Activated T-cell treated with anti-CD3 and anti-CD28 coated beads, Interleukin-2, amount 50 U/mL, for 24 hours (primary cell): ENCODE results near the gene TRIM59.
A peak's percentile ranks its signal among the peaks of the same experiment; 100 is the strongest.

Experiments
- DNase-seq: peaks from one replicate; pipeline ENCODE4 v3.0.0-alpha.2; 2020
- H3K27ac Mint-ChIP-seq: 2 replicates; pipeline ENCODE4 v1.8.0; 2020; ENCODE audit warnings: mild to moderate bottlenecking, mixed read lengths
- H3K27me3 Mint-ChIP-seq: 2 replicates; pipeline ENCODE4 v1.8.0; 2020; ENCODE audit warnings: mixed read lengths
- H3K36me3 Mint-ChIP-seq: 2 replicates; pipeline ENCODE4 v1.8.0; 2020; ENCODE audit warnings: low read depth, mixed read lengths
- H3K4me1 Mint-ChIP-seq: 2 replicates; pipeline ENCODE4 v1.8.0; 2020; ENCODE audit warnings: low read depth, mixed read lengths
- H3K4me3 Mint-ChIP-seq: 2 replicates; pipeline ENCODE4 v1.8.0; 2020; ENCODE audit warnings: mild to moderate bottlenecking, moderate library complexity, mixed read lengths
- H3K9me3 Mint-ChIP-seq: 2 replicates; pipeline ENCODE4 v1.8.0; 2020; ENCODE audit warnings: mixed read lengths

TRIM59 gene

DNA sequence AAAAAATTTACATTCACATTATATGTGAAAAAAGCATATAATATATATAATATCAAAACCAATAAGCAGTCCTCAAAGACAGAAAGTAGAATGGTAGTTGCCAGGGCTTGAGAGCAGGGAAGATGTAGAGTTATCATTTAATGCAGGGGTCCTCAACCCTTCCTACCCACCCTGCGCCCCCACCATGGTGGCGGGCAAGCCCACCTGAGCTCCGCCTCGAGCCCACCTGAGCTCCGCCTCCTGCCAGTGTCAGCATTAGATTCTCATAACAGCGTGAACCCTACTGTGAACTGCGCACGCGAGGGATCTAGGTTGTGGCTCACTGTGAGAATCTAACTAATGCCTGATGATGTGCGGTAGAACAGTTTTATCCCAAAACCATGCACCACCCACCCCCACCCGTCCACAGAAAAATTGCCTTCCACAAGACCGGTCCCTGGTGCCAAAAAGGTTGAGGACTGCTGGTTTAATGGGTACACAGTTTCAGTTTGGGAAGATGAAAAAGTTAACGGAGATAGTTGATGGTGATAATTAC, 3.0 kb downstream of the TRIM59 start:
- H3K27ac Mint-ChIP-seq: no peak overlapping the region
- peaks cover 4% of the 10 kb centered on the region for H3K9me3 Mint-ChIP-seq
- H3K4me1 Mint-ChIP-seq: peaks cover 52% of the 10 kb centered on the region
- DNase-seq: no peak
- H3K36me3 Mint-ChIP-seq: peaks cover 69% of the 10 kb centered on the region
- no peak overlapping the region for H3K4me3 Mint-ChIP-seq
- no peaks in the 10 kb centered on the region for H3K27me3 Mint-ChIP-seq

DNA sequence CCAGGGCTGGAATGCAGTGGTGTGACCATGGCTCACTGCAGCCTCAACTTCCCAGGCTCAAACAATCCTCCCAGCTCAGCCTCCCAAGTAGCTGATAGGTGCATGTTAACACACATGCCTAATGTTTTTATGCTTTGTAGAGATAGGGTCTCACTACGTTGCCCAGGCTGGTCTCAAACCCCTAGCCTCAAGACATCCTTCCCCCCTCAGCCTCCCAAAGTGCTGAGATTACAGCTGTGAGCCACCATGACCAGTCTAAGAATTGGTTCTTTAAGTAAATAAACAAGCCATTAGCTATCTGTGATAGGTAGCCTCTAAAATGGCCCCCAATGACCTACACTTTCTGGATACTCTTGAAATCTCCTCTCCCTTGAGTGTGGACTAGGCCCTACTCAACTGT, 3.7 kb downstream of the TRIM59 start:
- Mint-ChIP-seq H3K36me3 (peaks cover 74% of the 10 kb centered on the region), H3K4me3 (no peak overlapping the region), H3K27me3 (no peaks in the 10 kb centered on the region), H3K9me3 (peaks cover 4% of the 10 kb centered on the region), H3K27ac (no peak overlapping the region), H3K4me1 (peaks cover 54% of the 10 kb centered on the region)
- DNase-seq: no peak

DNA sequence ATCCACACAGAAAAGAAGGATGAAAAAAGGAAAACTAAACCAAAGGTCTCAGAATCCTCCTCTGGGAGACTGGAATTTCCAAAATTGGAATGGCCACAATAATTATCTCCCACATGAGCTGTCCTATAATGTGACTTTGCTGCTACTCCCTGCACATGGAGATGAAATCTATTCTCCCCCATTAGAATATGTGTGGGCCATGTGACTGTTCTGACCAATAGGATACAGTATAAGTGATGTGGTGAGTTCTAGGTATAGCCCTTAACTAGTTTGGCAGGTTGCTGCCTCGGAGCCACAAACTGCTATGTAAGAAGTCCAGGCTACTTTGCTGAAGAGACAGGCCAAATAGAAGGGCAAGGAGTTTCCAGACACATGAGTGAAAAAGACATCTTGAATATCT, 5.2 kb downstream of the TRIM59 start:
- Mint-ChIP-seq H3K27ac (no peak overlapping the region), H3K27me3 (no peaks in the 10 kb centered on the region), H3K4me3 (no peak overlapping the region), H3K36me3 (peaks cover 87% of the 10 kb centered on the region), H3K9me3 (no peaks in the 10 kb centered on the region), H3K4me1 (peaks cover 52% of the 10 kb centered on the region)
- DNase-seq: no peak

DNA sequence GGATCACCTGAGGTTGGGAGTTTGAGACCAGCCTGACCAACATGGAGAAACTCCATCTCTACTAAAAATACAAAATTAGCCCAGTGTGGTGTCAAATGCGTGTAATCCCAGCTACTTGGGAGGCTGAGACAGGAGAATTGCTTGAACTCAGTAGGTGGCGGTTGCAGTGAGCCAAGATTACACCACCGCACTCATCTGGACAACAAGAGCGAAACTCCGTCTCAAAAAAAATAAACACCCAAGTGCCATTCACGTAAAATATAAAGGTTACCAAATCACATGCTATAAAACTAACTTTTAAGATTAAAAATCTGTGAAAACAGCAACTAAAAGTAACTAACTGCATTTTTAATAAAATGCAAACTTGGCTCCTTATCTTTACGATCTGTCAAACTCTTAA, 8.9 kb downstream of the TRIM59 start:
- DNase-seq: no peak
- Mint-ChIP-seq H3K36me3 (peaks cover 90% of the 10 kb centered on the region), H3K27me3 (no peaks in the 10 kb centered on the region), H3K4me1 (peaks cover 54% of the 10 kb centered on the region), H3K4me3 (no peak overlapping the region), H3K9me3 (no peaks in the 10 kb centered on the region), H3K27ac (peak overlapping the region; percentile 48)

DNA sequence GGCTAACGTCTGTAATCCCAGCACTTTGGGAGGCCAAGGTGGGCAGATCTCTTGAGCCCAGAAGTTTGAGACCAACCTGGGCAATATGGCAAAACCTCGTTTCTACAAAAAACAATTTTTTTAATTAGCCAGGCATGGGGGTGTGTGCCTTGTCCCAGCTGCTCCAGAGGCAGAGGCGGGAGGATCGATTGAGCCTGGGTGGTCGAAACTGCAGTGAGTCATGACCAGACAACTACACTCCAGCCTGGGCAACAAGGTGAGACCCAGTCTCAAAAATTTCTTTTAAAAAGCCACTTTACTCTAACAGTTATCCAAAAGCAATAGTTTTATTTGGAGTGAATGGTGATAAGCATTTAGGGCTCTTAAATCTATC, 12.5 kb downstream of the TRIM59 start:
- Mint-ChIP-seq H3K4me3 (no peak overlapping the region), H3K9me3 (no peaks in the 10 kb centered on the region), H3K27ac (peak overlapping the region; percentile 41), H3K36me3 (peaks cover 93% of the 10 kb centered on the region), H3K4me1 (peaks cover 47% of the 10 kb centered on the region), H3K27me3 (no peaks in the 10 kb centered on the region)
- no peak for DNase-seq

DNA sequence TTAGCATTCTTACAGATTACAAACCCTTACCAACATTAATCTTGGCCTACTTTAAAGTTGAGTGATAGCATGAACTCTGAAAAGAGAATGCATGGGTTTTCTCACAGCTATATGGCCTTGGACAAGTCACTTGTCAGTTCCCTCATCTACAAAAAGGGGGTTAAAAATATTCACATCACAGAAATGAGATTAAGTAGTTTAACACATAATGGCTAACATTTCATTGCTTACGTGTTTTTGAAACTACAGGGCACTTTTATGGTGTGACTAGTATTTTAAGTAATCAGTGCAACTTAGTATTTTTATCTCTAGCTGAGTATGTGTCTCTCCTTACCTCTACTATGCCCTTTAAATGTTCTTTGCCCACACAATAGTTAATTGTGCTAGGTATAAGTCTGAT, 13.8 kb downstream of the TRIM59 start:
- H3K27me3 Mint-ChIP-seq: no peaks in the 10 kb centered on the region
- H3K4me1 Mint-ChIP-seq: peaks cover 40% of the 10 kb centered on the region
- no peak for DNase-seq
- no peak overlapping the region for H3K4me3 Mint-ChIP-seq
- peaks cover 96% of the 10 kb centered on the region for H3K36me3 Mint-ChIP-seq
- H3K27ac Mint-ChIP-seq: peak overlapping the region; percentile 52
- no peaks in the 10 kb centered on the region for H3K9me3 Mint-ChIP-seq

DNA sequence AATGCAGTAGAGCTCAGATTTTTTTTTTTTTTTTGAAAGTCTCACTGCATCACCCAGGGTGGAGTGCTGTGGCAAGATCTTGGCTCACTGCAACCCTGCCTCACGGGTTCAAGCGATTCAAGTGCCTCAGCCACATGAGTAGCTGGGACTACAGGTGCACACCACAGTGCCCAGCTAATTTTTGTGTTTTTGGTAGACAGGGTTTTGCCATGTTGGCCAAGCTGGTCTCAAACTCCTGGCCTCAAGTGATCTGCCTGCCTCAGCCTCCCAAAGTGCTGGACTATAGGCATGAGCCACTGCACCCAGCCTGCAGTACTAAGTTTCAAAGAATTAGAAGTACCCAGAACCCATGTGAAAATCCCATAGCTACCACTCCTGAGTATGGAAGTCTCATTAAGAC, 14.5 kb downstream of the TRIM59 start:
- no peak overlapping the region for H3K27ac Mint-ChIP-seq
- H3K36me3 Mint-ChIP-seq: peaks cover 96% of the 10 kb centered on the region
- DNase-seq: no peak
- H3K4me1 Mint-ChIP-seq: peaks cover 37% of the 10 kb centered on the region
- no peaks in the 10 kb centered on the region for H3K9me3 Mint-ChIP-seq
- H3K4me3 Mint-ChIP-seq: no peak overlapping the region
- no peaks in the 10 kb centered on the region for H3K27me3 Mint-ChIP-seq

DNA sequence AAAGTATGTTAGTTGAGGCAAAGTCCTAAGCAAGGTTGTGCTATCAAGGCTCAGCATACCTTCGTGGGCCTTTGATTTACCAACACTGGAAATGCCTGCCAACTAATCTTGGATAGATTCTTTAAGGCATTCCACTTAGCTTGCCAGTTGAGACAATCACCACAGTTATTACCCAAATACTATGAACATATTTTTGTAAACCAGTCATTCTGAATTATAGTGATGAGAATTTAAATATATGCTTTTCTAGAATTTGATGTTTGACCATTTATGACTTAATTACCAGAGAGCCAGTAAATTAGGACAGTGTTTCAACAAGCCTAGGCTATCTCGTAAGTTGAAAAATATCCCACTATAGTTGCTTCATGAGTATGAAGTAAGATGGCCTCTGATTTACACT, 15.5 kb downstream of the TRIM59 start:
- no peak overlapping the region for H3K27ac Mint-ChIP-seq
- no peak overlapping the region for H3K4me3 Mint-ChIP-seq
- no peaks in the 10 kb centered on the region for H3K27me3 Mint-ChIP-seq
- peaks cover 32% of the 10 kb centered on the region for H3K4me1 Mint-ChIP-seq
- no peaks in the 10 kb centered on the region for H3K9me3 Mint-ChIP-seq
- no peak for DNase-seq
- H3K36me3 Mint-ChIP-seq: peaks cover 94% of the 10 kb centered on the region

DNA sequence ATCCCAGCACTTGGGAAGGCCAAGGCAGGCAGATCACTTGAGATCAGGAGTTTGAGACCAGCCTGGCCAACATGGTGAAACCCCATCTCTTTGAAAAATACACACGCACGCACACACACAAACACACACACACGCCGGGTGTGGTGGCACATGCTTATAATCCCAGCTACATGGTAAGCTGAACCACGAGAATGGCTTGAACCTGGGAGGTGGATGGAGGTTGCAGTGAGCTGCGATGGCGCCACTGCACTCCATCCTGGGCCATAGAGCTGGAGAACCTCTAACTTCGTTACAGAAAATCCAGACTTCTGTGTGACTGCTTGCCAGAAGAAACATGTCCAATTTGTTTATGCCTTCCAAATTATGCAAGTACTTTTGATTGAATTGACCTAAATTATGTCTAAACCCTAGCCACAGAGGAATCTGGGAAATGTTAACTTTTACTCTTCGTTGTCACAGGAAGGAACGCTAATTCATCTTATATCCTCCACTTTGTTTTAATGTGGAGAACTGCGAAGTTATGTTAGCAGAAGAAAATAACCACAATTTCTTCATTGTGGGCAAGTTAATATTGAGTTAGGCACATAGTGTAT, 21.7 kb downstream of the TRIM59 start:
- no peak for DNase-seq
- no peak overlapping the region for H3K4me3 Mint-ChIP-seq
- peaks cover 95% of the 10 kb centered on the region for H3K36me3 Mint-ChIP-seq
- H3K27me3 Mint-ChIP-seq: no peaks in the 10 kb centered on the region
- no peaks in the 10 kb centered on the region for H3K4me1 Mint-ChIP-seq
- H3K9me3 Mint-ChIP-seq: no peaks in the 10 kb centered on the region
- H3K27ac Mint-ChIP-seq: peak overlapping the region; percentile 22

DNA sequence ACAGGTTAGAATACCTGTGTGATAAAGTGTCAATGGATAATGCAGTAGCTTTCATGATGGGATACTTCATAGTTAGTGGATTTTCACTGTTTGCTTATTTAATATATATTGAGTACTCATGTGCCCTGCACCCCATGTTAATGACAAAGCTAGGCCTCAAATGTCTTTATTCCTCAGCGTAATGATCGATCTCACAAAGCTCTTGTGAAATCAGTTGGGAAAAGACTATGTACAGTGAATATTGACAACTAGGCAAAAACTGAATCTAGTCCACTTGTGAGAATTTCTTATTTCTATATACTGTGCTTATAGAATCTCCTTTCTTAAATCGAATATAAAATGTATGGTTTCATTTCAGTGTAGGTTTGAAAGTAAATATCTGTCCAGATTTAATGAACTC, 32.3 kb downstream of the TRIM59 start:
- peaks cover 6% of the 10 kb centered on the region for H3K4me1 Mint-ChIP-seq
- no peaks in the 10 kb centered on the region for H3K27me3 Mint-ChIP-seq
- no peak overlapping the region for H3K27ac Mint-ChIP-seq
- peaks cover 93% of the 10 kb centered on the region for H3K36me3 Mint-ChIP-seq
- no peak for DNase-seq
- H3K4me3 Mint-ChIP-seq: no peak overlapping the region
- no peaks in the 10 kb centered on the region for H3K9me3 Mint-ChIP-seq

DNA sequence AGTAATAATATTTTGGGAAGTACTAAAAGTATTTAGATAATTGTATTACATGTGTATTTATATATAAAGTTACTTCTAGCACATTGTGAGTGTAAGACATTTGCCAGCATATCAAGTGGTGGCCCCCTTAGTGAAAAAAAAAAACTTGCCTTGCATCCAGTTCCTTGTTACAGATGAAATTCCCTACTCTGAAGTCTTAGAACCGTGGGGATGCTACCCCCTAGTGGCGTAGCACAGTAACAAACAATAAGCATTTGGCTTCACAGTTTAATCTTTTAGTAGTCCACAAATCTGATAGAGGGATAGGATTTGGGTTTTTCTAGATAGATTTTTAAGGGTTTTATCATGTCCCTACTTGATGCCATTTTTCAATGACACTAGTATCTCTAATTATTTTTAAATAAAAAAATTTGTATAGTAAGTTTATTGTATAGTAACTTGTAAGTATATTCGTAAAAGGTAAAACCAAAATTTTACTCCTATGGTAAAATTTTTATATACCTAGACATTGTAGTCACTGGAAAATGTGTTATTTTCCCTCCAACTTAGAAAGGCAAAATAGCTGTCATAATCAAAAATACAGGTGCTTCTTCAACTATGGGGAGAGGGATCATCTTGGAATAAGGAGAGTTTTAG, 35.9 kb downstream of the TRIM59 start:
- Mint-ChIP-seq H3K36me3 (peaks cover 86% of the 10 kb centered on the region), H3K4me3 (no peak overlapping the region), H3K27ac (no peak overlapping the region), H3K4me1 (peaks cover 7% of the 10 kb centered on the region), H3K9me3 (no peaks in the 10 kb centered on the region), H3K27me3 (no peaks in the 10 kb centered on the region)
- DNase-seq: peak; percentile 59

DNA sequence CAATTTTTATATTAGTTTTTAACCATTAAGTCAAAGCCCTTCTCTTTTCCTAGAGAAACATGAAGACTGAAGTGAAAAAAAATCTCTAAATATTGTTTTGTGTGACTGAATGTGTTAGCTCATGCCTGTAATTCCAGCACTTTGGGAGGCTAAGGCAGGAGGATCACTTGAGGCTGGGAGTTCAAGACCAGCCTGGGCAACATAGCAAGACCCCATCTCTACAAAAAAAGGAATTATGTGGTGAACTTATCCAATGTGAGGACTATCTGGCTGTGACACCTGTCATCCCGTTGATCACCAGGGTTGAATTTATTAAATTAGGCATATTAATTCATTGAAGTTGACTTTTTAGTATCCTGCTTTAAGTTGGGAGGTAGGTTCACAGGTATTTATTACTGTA, 37.1 kb downstream of the TRIM59 start:
- Mint-ChIP-seq H3K4me1 (peaks cover 9% of the 10 kb centered on the region), H3K27me3 (no peaks in the 10 kb centered on the region), H3K36me3 (peaks cover 86% of the 10 kb centered on the region)

DNA sequence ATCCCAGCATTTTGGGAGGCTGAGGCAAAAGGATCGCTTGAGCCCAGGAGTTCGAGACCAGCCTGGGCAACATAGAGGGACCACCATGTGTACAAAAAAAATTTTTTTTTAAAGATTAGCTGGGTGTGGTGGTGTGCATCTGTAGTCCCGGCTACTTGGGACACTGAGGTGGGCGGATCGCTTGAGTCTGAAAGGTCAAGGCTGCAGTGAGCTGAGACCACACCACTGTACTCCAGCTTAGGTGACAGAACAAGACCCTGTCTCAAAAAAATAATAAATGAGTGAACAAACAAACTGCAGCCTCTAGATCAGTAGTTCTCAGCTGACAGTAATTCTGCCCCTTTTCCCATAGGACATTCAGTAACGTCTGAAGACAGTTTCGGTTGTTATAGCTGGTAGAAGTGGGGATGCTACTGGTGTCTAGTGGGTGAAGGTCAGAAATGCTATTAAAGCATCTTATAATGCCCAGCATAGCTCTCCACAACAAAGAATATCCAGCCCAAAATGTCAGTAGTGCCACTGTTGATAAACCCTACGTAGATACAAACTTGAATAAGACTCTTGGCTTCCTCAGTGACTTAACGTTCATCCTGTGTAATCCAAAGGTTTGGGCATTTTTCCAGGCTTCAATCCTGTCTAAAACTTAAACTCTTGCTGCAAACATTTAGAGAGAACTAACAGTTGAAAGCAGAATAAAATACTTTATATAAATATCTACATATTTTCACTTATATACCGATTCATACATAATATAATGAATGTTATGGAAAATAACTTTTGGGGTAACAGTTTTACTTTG, 39.6 kb downstream of the TRIM59 start:
- H3K36me3 Mint-ChIP-seq: peaks cover 84% of the 10 kb centered on the region
- no peak for DNase-seq
- H3K27ac Mint-ChIP-seq: no peak overlapping the region
- no peaks in the 10 kb centered on the region for H3K9me3 Mint-ChIP-seq
- H3K4me3 Mint-ChIP-seq: no peak overlapping the region
- H3K4me1 Mint-ChIP-seq: peaks cover 5% of the 10 kb centered on the region
- H3K27me3 Mint-ChIP-seq: no peaks in the 10 kb centered on the region

More for the DNA sequence above, 37.1 kb downstream of the TRIM59 start:
- Mint-ChIP-seq H3K4me3 (no peak overlapping the region), H3K9me3 (no peaks in the 10 kb centered on the region), H3K27ac (no peak overlapping the region)
- no peak for DNase-seq

DNA sequence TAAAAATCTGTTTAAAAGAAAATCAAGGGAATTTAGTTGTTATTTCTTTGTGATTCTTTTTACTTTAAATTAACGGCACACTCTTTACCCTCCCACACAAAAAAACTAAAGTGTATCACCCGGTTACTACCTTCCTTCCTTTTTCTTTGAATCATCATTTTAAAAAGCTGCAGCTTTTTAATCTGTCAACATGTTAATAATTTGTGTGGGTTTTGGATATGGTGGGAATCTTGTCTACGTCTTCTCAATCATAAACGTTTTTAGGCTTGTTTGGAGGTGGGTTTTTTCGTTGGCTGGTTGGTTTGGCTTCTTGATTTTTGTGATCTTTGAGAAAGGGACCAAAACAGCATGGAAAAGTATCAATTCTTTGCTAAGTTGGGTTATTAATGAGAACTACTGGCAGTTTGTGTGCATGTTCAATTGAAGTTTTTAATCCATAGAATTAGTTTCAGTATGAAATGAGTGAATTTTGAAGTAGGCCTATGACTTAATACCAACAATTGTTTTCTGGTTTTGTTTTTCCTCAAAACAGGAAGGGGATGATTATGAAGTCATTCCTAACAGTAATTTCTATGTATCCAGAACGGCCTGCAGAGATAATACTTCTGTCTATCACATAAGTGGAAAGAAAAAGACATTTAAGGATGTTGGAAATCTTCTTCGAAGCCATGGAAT, 45.7 kb downstream of the TRIM59 start:
- H3K4me3 Mint-ChIP-seq: peak overlapping the region; percentile 97
- H3K36me3 Mint-ChIP-seq: peaks cover 92% of the 10 kb centered on the region
- peaks cover 37% of the 10 kb centered on the region for H3K4me1 Mint-ChIP-seq
- peak overlapping the region; percentile 66 for H3K27ac Mint-ChIP-seq
- peaks cover 11% of the 10 kb centered on the region for H3K27me3 Mint-ChIP-seq
- DNase-seq: no peak
- H3K9me3 Mint-ChIP-seq: no peaks in the 10 kb centered on the region
